CD4-positive, alpha-beta T cell treated with Interleukin-15 for 4 hours (primary cell): ENCODE results near the gene ZNF132.
"Not testable (repeated sequence)": the region's sequence is repeated elsewhere in the genome, so short reads cannot be mapped to it uniquely, and the experiment has no call there.

Experiments used
- DNase-seq: peaks from one replicate; pipeline ENCODE4 v3.0.0-alpha.2; 2020; ENCODE audit warnings: low spot score

ZNF132 gene

DNA sequence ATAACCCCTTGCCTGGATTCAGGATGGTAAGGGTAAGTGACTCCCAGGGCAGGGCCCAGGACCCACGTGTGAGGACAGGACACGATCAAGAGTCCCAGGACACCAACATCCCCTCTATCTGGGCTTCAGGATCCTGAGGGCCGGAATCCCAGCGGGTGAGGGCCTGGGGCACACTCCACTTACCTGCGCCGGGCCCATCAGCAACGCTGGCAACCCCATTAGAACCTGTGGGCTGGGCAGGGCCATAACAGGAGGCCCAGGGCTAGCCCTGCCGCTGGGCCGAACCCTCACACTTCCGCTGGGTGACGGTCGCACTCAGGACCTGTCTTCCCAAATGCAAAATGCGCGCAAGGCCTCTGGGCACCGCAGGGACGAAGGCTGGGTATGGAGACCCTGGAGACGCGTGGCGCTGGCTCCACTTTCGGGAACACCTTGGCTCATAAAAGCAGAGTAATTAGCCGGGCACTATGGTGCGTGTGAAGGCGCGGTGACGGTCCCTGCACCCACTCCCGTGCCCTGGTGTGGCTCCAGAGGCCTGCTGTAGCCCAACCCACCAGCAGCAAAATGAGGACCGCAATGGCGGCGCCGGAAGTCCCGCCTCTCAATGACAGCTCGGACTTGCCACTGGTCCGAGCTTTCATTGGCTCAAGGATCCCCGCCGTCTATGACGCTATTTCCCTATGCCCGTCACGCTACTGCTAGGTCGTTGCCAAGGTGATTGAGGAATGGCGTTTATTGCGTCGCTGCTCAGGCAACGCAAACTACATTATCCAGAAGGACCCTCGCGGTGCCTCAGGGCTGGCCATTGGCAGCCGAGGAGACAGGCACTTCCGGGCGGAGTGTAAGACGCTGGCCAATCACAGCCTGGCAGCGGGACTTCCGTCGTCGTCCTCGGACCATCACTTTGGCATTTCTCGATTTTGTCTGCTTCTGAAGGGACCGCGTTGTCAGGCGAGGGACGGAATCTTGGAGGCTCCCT is at the start of gene ZNF132:
TSS of gene ZNF132 (minus strand) at position 578 of the 979 bp plus-strand sequence. CDS start at position 246, 332 bp downstream.
- peak; percentile 98 for DNase-seq

DNA sequence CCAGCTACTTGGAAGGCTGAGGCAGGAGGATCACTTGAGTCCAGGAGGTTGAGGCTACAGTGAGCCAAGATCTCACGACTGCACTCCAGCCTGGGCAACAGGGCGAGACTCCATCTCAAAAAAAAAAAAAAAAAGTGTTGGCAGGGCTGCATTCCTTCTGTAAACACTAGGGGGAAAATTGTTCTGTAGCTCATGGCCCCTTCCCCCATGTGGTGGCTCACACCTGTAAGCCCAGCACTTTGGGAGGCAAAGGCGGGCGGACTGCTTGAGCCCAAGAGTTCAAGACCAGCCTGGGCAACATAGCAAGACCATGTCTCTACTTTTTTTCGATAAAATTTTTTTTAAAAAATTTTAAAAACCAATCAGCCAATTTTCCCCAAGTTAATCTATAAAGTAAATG is 44.4 kb upstream of the ZNF132 start:
- not testable (repeated sequence) for DNase-seq

DNA sequence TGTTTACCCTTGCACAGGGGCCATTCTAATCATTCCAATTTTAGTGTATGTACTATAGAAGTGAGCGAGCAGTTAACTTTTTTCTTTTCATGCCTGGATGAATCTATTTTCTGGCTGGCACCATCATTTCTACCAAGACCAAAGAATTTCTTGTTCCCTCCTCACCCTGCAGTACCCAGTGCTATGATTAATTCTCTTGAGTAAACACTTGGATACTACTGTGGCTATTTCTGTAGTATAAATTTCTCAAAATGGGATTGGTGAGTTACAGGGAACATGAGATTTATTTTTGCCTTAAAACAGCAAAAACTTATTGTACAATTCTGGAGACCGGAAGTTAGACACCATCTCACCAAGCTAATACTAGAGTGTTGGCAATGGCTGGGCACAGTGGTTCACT is 43.8 kb upstream of the ZNF132 start:
- no peak for DNase-seq

DNA sequence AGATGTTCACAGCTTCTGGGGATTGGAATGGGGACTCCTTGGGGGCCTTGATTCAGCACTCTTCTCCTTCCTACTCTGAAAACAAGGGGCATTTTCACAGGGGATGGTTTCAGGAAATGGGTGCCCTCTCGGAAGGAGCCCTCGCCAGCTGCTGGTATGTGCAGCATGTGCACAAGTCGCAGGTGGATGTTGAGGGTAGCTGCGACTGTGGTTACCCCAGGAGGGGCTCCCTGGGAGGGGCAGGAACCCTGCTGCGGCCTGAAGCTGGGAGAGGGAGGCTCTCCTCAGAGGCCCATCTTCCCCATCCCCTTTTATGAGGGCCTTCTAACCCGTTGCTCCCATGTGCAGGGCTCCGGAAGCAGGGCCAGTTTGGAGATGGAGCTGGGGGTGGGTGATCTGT is 42.4 kb upstream of the ZNF132 start:
- DNase-seq: no peak

DNA sequence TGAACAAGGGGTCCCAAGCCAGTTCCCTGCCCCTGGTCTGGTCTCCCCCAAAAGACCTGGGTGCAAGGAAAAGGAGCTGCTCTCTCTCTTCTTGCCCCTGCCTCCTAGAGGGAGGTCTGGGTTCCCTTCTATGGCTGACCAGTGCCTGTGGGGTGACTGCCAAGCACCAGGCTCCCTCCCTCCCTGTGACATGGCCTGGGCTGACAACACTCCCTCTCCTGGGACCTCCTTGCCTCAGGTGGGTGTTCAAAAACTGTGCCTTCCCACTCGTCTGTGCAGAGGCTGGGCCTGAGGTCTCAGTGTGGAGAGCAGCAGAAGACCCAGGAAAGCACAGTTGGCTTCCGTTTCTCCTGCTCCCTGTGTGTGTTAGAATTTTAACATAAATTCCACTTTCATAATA is 40.9 kb upstream of the ZNF132 start:
- no peak for DNase-seq

DNA sequence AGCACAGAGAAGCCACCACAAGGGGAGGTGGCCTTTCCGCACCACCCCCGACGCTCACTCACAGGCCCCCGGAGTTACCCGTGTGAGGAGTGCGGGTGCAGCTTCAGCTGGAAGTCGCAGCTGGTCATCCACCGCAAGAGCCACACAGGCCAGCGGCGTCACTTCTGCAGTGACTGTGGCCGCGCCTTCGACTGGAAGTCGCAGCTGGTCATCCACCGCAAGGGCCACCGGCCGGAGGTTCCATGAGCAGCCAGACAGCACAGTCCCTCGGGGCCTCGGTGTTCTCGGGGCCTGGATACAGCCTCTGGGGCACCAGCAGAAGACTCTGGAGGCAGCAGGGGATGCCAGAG is 40.5 kb upstream of the ZNF132 start:
- no peak for DNase-seq

DNA sequence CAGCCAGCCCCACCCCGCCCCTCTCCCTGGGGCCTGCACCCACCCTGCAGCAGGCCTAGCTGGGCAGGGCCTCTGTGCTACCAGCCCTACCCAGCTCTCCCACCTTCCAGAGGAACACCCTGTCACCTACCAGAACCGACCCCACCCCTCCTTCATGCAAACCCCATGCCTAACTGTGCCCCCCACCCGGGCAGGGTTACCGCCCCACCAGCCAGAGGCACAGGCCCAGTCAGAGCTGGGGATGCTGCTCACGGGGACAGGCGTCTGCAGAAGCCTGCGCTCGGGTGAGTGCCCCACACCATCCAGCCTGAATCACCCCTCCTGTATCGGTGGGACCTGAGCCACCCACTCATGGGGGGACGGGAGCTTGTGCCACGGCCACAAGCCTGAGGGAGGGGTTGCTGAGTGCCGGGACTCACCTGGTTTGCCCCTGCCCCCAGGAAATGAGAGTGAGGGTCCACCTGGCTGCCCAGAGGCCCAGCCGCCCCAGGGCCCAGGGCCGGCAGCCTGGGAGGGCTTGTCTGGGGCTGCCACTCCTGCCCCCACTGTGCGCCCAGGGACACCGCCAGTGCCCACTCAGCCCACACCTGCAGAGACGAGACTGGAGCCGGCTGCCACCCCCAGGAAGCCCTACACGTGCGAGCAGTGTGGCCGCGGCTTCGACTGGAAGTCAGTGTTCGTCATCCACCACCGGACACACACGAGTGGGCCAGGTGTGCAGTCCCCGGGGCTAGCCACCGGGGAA is 40.0 kb upstream of the ZNF132 start:
- DNase-seq: no peak

DNA sequence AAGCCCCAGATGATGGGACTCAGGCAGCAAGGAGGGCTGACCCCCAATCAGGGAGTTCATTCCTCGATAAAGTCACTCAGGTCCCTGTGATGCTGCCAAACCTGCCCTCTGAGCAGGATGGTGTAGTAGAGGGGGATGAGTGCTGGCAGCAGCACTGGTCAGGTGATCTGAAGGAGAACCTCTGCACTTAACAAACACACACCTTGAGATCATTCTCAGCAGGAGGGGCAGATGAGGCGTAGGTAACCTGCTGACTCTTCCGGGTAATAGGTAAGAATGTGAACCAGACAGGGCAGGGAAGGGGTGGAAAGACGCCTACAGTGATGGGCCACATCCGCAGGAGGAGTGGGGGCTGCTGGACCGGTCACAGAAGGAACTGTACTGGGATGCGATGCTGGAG is 39.4 kb upstream of the ZNF132 start:
- DNase-seq: no peak

DNA sequence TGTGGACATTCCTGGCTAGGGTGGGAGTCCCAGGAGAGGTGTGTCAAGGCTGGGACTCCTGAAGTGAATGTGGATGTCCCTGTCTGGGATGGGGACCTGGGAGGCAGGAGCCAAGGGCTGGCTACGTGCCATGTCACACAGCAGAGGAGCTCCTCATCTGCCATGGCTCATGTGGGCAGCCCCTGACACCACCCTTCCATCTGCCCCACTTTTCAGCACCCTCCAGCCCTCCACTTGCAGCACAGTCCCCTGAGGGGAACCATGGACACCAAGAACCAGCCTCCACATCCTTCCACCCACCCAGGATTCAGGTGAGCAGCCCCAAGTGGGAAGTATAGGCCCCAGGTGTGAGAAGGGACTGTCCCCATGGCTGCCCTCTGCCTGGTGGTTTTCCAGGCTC is 37.9 kb upstream of the ZNF132 start:
- DNase-seq: no peak

DNA sequence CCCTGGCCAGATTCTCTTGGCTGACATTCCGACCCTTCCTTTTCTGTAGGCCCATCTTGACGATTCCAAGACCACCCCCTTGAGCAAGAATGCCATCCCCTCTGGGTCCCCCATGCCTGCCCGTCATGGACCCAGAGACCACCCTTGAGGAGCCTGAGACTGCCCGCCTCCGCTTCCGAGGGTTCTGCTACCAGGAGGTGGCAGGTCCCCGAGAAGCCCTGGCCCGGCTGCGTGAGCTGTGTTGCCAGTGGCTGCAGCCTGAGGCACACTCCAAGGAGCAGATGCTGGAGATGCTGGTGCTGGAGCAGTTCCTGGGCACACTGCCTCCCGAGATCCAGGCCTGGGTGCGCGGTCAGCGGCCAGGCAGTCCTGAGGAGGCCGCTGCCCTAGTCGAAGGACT is 37.2 kb upstream of the ZNF132 start:
- no peak for DNase-seq

DNA sequence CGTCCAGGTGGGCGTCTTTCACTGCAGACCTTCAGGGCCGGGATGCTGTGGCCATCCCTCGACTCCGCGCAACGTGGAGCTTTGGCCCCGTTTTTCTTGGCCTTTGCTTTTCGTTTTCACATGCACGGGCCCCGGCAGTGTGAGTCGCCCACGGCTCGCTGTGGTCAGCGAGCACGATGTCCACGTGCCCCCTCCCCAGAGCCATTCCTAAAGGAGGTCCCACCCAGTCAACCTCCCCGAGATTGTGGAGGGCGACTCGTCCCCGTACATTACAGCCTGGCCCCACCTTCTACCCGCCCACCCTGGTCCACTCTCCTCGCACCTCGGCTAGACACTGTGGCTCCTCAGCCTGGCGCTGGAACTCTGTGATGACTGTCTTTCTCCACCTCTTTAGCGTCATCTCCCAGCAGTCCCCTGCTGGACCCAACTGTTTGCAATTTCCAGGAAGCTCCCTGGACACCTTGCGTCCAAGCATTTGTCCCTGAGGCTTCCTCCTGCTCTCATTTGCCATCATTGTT is 36.6 kb upstream of the ZNF132 start:
- DNase-seq: no peak

DNA sequence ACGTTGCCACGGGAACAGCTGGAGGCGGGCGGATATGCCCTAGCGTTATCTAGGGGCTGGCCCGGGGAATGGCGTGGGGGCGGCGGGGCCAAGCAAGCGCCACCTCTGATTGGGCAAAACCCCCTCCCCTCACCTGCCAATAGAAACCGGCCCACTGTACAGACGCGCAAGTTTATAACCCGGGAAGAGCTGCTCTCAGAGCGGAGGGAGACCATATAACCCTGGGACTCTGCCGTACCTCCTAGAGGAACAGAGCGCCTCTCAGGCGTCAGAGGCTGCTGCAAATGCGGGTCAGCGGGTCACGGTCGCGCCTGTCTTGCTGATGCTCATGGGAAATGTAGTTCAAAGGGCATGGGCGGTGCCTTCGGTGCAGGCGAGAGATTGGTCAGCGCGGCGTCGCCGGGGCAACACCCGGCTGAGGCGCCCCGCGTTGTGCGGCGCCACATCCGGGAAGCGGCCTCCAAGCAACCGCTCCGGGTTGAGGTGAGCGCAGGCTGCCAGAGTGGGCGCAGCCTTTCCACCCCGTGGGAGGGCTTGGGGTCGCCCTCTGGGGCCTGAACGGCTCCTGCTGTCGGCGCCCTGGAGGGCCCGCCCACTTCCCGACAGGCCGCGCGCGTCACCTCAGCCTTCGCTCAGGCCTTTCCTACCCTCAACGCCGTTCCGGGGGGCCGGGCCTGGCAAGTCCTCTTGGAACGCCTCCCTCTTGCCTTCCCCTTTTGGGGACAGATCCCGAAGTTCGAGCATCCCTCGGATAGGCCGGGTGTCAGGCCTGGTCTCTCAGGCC is 36.0 kb upstream of the ZNF132 start, which contains the start of gene ZNF446:
TSS of gene ZNF446 (plus strand) at position 639 of the 784 bp plus-strand sequence. CDS start 867 bp downstream, outside the sequence.
- DNase-seq: peak; percentile 95

DNA sequence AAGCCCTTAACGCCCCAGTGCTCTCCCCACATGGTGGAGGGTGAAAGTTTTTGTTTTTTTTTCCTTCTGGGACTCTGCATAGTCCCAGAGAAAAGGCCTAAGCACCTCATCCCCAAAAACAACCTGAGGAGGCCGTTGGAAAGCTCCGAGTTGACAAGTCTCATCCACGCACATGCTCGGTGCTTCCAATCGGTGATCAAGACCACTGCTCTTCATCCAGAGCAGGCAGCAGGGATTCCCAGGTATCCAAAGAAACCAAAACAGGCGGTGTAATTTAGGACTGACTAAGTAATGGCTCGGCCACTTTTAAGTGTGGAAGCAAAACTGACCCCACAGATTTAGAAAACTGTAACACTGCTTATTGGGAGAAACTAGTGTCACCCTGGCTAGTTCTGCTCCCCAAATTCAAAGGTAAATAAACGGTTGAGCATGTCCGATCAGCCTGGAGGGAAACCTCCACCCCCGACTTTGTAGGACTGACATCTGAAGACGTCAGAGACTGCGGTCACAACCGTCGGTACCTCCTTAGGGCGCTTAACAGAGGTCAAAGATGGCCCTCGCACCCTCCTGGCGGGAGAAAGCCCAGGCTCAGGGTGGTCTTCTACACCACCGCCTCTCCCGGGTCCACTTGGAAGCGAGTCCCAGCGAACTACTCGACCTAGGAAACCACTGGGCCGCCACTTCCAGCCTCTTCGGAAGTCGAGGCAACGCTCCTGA is 35.2 kb upstream of the ZNF132 start:
- DNase-seq: no peak

DNA sequence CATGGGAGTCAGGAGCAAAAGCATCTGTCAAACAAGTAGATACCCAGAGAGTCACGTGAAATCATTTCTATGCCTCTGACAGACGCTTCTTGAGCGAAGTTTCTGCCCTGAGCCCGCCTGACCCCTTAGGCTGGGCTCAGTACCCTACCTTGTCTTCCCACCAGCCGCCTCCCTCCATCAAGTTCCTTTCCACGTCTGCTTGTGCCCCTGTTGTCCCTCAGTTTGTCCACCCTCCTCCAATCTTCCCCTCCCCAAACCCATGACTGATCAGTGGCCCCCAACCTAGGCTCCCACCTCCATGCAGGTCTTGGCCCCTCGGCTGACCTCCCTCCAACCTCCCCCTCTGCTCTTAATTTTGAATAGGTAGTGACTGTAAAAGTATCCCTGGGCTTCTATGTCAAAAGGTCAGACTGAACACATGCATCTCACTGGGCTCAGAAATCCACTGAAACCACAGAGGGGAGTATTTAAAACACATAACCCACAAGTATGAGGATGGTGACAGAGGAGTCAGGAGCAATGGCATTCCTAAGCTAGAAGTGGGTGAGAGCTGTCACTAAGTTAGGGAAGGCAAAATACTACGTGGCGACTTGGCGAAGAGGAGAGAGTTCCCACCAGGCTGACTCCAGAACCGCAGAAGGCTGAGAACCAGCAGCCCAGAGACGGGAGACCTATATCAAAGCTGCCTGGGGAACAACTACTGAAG is 34.5 kb upstream of the ZNF132 start:
- DNase-seq: no peak

DNA sequence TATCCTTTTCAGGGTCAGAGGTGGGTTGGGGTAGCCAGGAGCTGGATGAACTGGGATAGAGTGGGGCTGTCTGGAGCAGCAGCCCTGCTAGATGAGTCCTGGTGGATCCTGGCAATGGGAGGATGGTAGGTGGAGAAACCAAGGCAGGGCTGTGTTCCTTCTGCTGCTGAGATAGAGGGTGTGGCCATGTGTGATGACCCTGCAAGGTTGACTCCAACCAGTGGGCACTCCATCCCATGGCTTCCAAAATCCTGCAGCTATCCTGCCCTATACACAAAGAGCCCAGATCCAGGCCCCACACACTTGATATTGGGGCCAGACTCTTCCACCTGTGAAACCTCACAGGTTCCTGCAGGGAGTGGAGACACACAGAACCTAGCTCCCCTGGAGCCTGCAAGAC is 33.8 kb upstream of the ZNF132 start:
- DNase-seq: no peak

DNA sequence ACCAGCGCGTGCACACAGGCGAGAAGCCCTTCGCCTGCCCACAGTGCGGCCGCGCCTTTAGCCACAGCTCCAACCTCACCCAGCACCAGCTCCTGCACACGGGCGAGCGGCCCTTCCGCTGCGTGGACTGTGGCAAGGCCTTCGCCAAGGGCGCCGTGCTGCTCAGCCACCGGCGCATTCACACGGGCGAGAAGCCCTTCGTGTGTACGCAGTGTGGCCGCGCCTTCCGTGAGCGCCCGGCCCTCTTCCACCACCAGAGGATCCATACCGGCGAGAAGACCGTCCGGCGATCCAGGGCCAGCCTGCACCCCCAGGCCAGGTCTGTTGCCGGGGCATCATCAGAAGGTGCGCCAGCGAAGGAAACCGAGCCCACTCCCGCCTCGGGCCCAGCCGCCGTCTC is 31.8 kb upstream of the ZNF132 start:
- no peak for DNase-seq

DNA sequence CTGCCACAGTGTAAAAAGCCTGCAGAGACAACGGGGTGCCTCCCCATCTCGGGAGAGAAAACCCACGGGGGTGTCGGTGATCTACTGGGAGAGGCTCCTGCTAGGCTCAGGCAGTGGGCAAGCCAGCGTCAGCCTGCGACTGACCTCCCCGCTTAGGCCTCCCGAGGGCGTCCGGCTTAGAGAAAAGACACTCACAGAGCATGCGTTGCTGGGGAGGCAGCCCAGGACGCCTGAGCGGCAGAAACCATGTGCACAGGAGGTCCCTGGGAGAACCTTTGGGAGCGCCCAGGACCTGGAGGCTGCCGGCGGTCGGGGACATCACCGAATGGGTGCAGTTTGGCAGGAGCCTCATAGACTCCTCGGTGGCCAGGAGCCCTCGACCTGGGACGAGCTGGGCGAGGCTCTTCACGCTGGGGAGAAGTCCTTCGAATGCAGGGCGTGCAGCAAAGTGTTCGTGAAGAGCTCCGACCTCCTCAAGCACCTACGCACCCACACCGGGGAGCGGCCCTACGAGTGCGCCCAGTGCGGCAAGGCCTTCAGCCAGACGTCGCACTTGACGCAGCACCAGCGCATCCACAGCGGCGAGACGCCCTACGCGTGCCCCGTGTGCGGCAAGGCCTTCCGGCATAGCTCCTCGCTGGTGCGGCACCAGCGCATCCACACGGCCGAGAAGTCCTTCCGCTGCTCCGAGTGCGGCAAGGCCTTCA is 31.0 kb upstream of the ZNF132 start:
- DNase-seq: not testable (repeated sequence)

DNA sequence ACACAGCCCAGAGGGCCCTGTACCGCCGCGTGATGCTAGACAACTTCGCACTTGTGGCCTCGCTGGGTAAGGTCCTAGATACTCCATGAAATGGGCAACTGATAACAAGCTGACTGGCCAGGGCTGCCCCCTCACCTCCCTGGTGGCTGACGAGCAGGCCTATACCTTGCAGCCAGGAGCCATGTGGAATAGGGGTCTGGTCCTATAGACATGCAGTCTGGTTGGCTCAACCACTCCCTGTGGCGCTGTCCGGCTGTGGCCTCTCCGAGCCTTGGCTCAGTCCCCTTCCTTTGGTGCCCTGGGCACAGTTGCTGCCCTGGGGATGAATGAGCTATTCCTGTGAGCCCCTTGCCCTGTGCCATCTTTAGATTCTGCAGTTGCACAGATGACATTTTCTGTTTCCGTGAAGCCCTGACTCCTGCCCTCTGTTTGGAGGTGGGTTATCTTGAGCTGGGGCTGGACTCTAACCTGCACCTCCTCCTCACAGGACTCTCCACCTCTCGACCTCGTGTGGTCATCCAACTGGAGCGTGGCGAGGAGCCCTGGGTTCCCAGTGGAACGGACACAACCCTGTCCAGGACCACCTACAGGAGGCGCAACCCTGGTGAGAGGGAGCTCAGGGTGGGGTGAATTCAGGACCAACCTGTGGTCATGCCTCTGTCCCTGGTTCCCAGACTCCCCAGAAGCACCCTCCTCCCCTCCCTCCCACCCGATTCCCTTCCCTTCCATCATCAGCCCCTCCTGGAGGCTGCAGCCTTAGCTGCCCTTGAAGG is 29.5 kb upstream of the ZNF132 start:
- DNase-seq: no peak

DNA sequence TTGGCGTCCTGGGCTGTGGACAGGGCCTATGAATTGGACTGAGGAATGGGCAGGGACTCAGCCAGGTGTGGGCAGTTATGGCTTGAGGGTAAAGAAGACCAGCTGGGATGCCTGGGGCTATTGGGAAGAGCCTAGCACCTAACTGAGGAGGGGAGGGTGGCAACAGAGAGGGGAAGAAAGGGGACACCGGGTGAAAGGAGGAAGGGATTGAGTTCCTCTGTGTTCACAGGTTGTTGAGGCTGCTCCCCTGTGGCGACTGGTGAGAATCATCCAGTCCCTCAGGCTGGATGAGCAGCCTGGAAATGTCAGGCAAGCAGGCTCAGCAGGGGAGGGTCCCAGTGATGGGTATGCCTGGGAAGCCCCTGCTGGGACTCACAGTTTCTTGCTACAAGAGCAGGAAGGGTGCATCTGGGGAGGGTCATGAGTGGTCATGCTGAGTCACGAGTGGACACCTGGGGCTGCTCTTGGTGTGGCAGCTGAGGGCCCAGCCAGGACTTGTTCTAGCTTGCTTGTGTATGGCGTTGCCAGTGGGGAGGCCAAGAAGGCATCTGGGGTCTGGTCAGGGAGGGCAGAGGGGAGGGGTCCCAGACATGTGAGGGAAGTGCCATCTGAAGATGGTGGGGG is 28.4 kb upstream of the ZNF132 start:
- no peak for DNase-seq
